ENCODE measurements around the gene KSR1. TPM values are rescaled to one million over a fixed set of nuclear protein-coding genes. Genes with fewer than 3 reads are reported as not detected.

The KSR1 gene
- total and polyA plus RNA-seq, 2 experiments from 2014 or later: 7.8 to 53.2 TPM

- H3K4me3 ChIP-seq: no peak overlapping the region
- H3K36me3 ChIP-seq (ENCODE audit: insufficient read depth): no peaks in the 10 kb centered on the region
- peaks cover 6% of the 10 kb centered on the region; the same call in 1 of the 2 replicates for H3F3A ChIP-seq (replicated peaks; ENCODE audit: low read depth)
- H3K4me1 Mint-ChIP-seq: peaks cover 76% of the 10 kb centered on the region
- H3K27me3 Mint-ChIP-seq (ENCODE audit: insufficient read depth, low read depth, poor library complexity): peaks cover 9% of the 10 kb centered on the region
- peaks cover 66% of the 10 kb centered on the region for H3K4me1 ChIP-seq (ENCODE audit: insufficient read depth)
- no peak overlapping the region; the same call in 2 of the 3 replicates for H3K4me3 Mint-ChIP-seq
- no peaks in the 10 kb centered on the region; the same call in none of the 2 replicates for H4K20me1 ChIP-seq (replicated peaks; ENCODE audit: insufficient read depth)
- peaks cover 99% of the 10 kb centered on the region for H3K79me2 ChIP-seq (replicated peaks; ENCODE audit: insufficient read depth)
- peak overlapping the region; percentile 43; the same call in 1 of the 2 replicates for H3K4me2 ChIP-seq
- ATAC-seq: no peak
- H3K27ac ChIP-seq (ENCODE audit: low read depth): 0 out of 2 replicates have a peak overlapping the region, but pooled peaks have one; percentile 19
- no peaks in the 10 kb centered on the region; the same call in 2 of the 3 replicates for H3K36me3 Mint-ChIP-seq (ENCODE audit: low read depth)
- H3K27ac Mint-ChIP-seq: peak overlapping the region; percentile 74
- no peak overlapping the region for H2AFZ ChIP-seq
- no peaks in the 10 kb centered on the region; the same call in 2 of the 3 replicates for H3K9me3 Mint-ChIP-seq
- no peak for DNase-seq (ENCODE audit: low spot score)
- H3K9me2 ChIP-seq (ENCODE audit: insufficient read depth): no peaks in the 10 kb centered on the region
- TF ChIP-seq ZNF331 (CRISPR knock-in tag; IDR thresholded peaks at IDR 0.05; ENCODE audit: low read depth) (no peak), CREB1 (CRISPR knock-in tag; IDR thresholded peaks at IDR 0.05; ENCODE audit: low read depth) (no peak), NANOG (IDR thresholded peaks at IDR 0.05; ENCODE audit: borderline replicate concordance) (no peak), STAT1 (IDR thresholded peaks at IDR 0.05; ENCODE audit: unreplicated experiment) (no peak), EZH2phosphoT487 (IDR thresholded peaks at IDR 0.05; ENCODE audit: unreplicated experiment) (no peak), ZNF114 (CRISPR knock-in tag; IDR thresholded peaks at IDR 0.05) (no peak), JUNB (IDR thresholded peaks at IDR 0.05; ENCODE audit: unreplicated experiment) (no peak), POLR2AphosphoS5 (IDR thresholded peaks at IDR 0.05; ENCODE audit: low read depth) (no peak), ETS1 (IDR thresholded peaks at IDR 0.05) (no peak), REST (IDR thresholded peaks at IDR 0.05; ENCODE audit: unreplicated experiment) (no peak)
- H3K27me3 ChIP-seq (ENCODE audit: insufficient read depth): no peaks in the 10 kb centered on the region
Measured at GRCh38 chr17:27469256-27469655, 13.0 kb downstream of the KSR1 start.
